GM12801 (cell line): ENCODE measurements around the gene CDK4.

Experiments used
- TF ChIP-seq, protein P1 (sequence below): IDR thresholded peaks from one replicate; pipeline ENCODE4 v1.5.1; 2011; ENCODE audit warnings: control low read depth; ENCODE audit not compliant: insufficient read length; ENCODE audit errors: extremely low read depth

CDK4 gene

GRCh38 chr12:57751788-57752667, at the start of gene CDK4:
Gene CDK4 (minus strand): TSS chr12:57752310. CDS start chr12:57751717, 593 bp downstream.
- TF ChIP-seq, protein P1, sequence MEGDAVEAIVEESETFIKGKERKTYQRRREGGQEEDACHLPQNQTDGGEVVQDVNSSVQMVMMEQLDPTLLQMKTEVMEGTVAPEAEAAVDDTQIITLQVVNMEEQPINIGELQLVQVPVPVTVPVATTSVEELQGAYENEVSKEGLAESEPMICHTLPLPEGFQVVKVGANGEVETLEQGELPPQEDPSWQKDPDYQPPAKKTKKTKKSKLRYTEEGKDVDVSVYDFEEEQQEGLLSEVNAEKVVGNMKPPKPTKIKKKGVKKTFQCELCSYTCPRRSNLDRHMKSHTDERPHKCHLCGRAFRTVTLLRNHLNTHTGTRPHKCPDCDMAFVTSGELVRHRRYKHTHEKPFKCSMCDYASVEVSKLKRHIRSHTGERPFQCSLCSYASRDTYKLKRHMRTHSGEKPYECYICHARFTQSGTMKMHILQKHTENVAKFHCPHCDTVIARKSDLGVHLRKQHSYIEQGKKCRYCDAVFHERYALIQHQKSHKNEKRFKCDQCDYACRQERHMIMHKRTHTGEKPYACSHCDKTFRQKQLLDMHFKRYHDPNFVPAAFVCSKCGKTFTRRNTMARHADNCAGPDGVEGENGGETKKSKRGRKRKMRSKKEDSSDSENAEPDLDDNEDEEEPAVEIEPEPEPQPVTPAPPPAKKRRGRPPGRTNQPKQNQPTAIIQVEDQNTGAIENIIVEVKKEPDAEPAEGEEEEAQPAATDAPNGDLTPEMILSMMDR, result no peak

- TF ChIP-seq, protein P1, result no peak
These were observed 48.9 kb upstream of the CDK4 start for GRCh38 chr12:57800965-57801364.

DNA sequence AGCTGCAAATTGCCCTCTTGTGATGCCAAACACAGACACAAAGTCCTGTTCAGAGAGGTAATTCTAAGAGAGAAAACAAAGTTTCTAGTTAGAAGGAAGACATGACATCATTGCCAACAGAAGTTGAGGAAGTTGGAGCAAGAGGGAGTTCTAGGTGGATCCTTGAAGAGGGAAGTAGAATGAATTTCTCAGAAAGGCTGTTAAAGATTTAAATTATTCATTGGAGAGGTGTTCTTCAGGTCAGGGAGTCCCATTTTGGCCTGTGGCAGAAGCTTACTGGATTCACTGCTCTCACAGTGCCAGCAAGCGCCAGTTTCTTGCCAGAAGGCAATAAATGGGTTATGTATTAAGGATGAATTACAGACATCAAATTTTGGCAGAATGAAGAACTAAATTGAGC, 45.8 kb upstream of the CDK4 start:
- TF ChIP-seq, protein P1, result no peak

GRCh38 chr12:57796996-57797395, 44.9 kb upstream of the CDK4 start:
- TF ChIP-seq, protein P1, result no peak

GRCh38 chr12:57795354-57795753, 43.2 kb upstream of the CDK4 start:
- TF ChIP-seq, protein P1, result no peak

DNA sequence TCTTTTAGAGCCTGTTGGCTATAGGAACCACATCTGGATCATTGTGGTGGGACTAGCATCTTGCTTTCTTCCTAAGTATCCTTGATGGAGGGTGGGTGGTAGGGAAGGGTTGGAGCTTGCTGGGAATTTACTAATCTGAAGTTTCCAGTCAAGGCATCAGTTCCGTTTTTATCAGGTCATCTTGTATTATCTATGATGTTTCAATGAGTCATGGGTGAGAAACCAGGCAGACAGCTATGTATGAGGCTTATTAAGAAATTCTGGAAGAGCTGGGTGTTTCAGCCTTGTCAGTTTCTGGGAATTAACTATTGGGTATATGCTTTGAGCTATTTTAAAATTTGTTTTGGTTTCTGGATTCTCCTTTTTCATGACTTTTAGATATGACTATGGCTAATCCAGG, 41.8 kb upstream of the CDK4 start:
- TF ChIP-seq, protein P1, result no peak

- TF ChIP-seq, protein P1, result no peak
These were observed 31.8 kb upstream of the CDK4 start for GRCh38 chr12:57783861-57784260.

GRCh38 chr12:57783466-57783801, 31.3 kb upstream of the CDK4 start:
- TF ChIP-seq, protein P1, result no peak
